GM12801 (cell line): ENCODE data around the gene MTHFD1L.

ENCODE experiments used
- TF ChIP-seq, protein P1 (sequence below): IDR thresholded peaks from one replicate; pipeline ENCODE4 v1.5.1; 2011; ENCODE audit warnings: control low read depth; ENCODE audit not compliant: insufficient read length; ENCODE audit errors: extremely low read depth

MTHFD1L gene

DNA sequence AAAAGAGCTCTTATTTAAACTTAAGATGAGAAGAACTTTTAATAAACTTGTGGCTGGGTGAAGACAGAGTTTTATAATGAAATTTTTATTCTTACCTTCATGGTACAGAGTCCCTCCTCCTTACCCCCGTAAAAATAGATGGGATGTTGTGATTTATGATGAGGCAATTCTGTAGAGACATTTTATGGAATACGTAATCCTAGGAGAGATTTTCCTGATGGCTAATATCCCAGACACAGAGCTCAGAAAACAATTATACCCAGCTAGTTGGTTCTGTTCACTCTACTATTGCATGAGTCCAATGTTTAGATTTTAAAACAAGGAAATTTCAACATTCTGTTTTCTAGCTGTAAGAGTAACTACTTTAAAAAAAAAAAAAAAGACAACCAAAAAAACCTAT, 43.4 kb downstream of the MTHFD1L start:
- TF ChIP-seq, protein P1, sequence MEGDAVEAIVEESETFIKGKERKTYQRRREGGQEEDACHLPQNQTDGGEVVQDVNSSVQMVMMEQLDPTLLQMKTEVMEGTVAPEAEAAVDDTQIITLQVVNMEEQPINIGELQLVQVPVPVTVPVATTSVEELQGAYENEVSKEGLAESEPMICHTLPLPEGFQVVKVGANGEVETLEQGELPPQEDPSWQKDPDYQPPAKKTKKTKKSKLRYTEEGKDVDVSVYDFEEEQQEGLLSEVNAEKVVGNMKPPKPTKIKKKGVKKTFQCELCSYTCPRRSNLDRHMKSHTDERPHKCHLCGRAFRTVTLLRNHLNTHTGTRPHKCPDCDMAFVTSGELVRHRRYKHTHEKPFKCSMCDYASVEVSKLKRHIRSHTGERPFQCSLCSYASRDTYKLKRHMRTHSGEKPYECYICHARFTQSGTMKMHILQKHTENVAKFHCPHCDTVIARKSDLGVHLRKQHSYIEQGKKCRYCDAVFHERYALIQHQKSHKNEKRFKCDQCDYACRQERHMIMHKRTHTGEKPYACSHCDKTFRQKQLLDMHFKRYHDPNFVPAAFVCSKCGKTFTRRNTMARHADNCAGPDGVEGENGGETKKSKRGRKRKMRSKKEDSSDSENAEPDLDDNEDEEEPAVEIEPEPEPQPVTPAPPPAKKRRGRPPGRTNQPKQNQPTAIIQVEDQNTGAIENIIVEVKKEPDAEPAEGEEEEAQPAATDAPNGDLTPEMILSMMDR = no peak

DNA sequence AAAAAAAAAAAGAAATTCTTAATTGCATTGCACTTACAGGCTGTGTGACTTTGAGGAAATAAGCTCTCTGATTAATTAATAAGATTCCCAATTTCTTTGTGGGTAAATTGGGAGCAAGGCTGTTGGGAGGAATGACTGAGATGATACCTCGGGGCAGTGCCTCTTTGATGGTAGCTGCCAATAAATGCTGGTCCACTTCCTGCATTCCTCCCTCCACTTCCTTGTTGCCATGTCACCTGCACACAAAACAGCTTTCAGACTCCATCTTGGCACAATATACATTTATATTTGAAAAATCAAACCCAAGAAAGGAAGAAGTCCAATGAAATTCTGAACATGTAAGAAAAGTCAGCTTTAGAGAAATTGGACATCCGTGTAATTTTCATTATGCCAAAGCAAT, 45.1 kb downstream of the MTHFD1L start:
- TF ChIP-seq, protein P1 = no peak

DNA sequence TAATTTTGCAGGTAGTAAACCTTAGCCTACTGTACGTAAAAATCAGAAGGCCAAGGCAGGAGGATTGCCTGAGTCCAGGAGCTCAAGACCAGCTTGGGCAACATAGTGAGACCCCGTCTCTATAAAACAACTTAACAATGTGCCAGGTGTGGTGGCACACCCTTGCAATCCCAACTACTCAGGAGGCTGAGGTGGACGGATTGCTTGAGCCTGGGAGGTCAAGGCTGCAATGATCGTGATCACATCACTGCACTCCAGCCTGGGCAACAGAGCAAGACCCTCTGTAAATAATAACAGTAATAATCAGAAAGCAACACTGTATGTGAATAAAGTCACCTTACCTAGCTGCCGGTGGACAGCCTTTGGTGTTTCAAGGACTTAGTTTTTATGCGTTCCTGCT, 48.9 kb downstream of the MTHFD1L start:
- TF ChIP-seq, protein P1 = no peak

DNA sequence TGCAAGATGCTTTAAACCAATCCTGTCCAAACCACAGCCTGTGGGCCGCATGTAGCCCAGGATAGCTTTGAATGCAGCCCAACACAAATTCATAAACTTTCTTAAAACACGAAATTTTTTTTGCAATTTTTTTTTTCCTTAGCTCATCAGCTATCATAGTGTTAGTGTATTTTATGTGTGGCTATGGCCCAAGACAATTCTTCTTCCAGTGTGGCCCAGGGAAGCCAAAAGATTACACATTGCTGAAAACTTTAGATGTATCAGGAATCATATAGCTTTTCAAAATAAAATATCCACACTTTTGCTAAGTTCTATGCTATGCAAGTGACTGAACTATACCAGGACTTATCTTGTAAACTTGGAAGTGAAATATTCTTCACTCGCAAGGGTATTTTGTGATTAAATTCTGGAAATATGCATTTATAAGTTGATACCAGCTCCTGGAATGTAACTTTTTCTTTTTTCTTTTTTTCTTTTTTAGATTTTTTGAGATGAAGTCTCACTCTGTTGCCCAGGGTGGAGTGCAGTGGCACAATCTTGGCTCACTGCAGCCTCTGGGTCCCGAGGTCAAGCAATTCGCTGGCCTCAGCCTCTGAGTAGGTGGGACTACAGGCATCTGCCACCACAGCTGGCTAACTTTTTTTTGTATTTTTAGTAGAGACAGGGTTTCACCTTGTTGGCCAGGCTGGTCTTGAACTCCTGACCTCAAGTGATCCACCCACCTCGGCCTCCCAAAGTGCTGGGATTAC, 49.8 kb downstream of the MTHFD1L start:
- TF ChIP-seq, protein P1 = no peak

DNA sequence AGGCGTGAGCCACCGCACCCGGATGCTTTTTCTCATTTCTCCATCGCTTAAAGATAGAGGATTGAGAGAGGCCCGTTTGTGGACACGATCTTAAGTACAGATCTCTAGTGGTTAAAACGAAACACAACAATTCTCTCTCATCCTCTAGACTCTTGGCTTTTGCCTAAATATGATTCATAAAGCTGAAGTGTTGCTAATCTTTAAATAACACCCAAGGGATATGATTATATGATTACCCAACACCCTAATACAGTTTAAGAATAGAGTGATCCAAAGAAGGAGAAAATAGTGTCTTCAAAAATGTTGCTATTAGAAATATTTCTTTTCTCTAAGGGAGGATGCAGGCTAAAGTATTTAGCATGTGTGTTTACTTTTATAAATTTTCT, 50.4 kb downstream of the MTHFD1L start:
- TF ChIP-seq, protein P1 = no peak

DNA sequence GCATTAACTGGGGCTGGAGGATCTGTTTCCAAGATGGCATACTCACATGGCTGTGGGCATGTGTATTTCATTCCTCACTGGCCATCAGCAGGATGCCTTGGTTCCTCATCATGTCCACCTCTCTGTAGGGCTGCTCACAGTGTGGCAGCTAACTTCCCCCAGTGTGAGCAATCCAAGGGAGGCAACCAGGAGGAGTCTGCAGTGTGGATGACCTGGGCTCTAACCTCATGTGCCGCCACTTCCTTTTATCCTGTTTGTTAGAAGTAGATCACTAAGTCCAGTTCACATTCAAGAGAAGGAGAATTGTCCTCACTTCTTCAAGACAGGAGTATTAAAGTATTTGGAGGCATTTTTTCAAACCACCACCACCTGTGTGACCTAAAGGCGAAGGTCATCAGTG, 54.4 kb downstream of the MTHFD1L start:
- TF ChIP-seq, protein P1 = no peak

DNA sequence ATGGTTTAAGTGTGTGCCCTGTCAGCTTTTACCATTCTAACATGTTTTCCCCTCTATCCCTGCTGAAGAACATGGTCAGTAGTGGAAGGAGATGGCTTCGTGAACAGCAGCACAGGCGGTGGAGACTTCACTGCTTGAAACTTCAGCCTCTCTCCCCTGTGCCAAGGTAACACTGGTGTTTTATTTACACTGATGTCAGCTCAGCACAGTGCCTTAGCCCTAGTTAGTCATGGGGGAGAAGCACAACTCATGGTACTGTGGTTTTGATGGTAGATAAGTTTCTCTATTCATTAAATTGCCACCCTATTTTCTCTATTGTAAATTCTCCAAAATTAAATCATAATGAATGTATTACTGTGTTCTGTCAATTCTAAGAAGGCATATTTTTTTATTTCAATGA, 56.6 kb downstream of the MTHFD1L start:
- TF ChIP-seq, protein P1 = no peak
